AG10803 (cell line): Measurements from ENCODE around the gene NLRP5.
A peak's percentile ranks its signal among the peaks of the same experiment; 100 is the strongest.
"Not testable (repeated sequence)": the region's sequence is repeated elsewhere in the genome, so short reads cannot be mapped to it uniquely, and the experiment has no call there.

Experiments
- DNase-seq: peaks from one replicate; pipeline ENCODE4 v3.0.0; 2010; ENCODE audit warnings: low read depth
- H3K4me3 ChIP-seq: 2 replicates; pipeline ENCODE4 v1.5.1; 2011; ENCODE audit warnings: mild to moderate bottlenecking, low read length, control low read depth
- TF ChIP-seq, protein P1 (sequence below): conservative IDR thresholded peaks from 2 replicates; pipeline ENCODE4 v1.5.1; 2011; ENCODE audit warnings: mild to moderate bottlenecking, low read length, control low read depth, inconsistent platforms

NLRP5 gene

DNA sequence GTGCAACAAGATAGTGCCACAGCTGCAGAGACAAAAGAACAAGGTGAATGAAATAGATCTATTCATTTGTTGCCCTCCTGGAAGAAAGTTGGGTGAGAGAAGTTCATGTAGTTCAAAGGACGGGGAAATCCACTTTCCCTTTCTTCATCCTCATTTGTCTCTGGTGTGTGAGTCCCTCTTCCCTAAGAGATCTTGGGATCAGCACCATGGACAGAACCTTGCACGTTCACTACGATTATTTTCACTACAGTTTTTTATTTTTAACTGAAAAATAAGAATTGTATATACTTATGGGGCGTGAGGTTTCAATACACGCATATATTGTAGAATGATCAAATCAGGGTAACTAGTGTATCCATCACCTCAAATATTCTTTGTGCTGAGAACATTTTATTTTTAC is 29.2 kb downstream of the NLRP5 start:
- DNase-seq = no peak
- no peak overlapping the region for H3K4me3 ChIP-seq
- TF ChIP-seq, protein P1, sequence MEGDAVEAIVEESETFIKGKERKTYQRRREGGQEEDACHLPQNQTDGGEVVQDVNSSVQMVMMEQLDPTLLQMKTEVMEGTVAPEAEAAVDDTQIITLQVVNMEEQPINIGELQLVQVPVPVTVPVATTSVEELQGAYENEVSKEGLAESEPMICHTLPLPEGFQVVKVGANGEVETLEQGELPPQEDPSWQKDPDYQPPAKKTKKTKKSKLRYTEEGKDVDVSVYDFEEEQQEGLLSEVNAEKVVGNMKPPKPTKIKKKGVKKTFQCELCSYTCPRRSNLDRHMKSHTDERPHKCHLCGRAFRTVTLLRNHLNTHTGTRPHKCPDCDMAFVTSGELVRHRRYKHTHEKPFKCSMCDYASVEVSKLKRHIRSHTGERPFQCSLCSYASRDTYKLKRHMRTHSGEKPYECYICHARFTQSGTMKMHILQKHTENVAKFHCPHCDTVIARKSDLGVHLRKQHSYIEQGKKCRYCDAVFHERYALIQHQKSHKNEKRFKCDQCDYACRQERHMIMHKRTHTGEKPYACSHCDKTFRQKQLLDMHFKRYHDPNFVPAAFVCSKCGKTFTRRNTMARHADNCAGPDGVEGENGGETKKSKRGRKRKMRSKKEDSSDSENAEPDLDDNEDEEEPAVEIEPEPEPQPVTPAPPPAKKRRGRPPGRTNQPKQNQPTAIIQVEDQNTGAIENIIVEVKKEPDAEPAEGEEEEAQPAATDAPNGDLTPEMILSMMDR = no peak

GRCh38 chr19:56019325-56019724 is 32.8 kb downstream of the NLRP5 start:
- not testable (repeated sequence) for DNase-seq, H3K4me3 ChIP-seq

DNA sequence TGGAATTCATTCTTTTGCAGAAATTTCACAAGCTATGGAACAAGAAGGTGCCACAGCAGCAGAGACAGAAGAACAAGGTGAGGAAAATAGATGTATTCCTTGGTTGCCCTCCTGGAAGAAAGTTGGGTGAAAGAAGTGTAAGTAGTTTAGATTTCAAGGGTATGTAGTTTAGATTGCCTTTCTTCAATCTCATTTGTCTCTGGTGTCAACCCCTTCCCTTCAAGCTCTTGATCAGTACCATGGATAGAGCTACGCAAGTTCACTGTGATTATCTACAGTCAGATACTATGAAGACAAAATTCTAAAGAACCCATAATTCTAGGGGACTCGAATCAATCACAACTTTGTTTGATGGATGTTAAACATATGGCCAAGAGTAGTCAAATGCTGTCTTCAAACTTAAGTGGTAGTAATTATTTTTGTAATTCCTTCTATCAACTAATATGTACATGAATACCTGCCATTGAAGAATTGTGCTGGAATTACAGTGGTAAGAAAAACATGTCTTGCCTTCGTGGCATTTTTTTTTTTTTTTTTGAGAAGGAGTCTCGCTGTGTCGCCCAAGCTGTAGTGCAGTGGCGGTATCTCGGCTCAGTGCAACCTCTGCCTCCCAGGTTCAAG is 33.9 kb downstream of the NLRP5 start:
- not testable (repeated sequence) for DNase-seq, H3K4me3 ChIP-seq

DNA sequence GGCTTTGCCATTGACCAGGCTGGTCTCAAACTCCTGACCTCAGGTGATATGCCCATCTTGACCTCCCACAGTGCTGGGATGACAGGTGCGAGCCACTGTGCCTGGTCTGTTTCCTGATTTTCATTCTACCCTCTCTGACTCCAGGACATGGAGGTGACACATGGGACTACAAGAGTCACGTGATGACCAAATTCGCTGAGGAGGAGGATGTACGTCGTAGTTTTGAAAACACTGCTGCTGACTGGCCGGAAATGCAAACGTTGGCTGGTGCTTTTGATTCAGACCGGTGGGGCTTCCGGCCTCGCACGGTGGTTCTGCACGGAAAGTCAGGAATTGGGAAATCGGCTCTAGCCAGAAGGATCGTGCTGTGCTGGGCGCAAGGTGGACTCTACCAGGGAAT is 40.2 kb downstream of the NLRP5 start:
- no peak overlapping the region for H3K4me3 ChIP-seq
- DNase-seq = no peak
- TF ChIP-seq, protein P1 = no peak

GRCh38 chr19:56053596-56053995 is 67.0 kb downstream of the NLRP5 start:
- DNase-seq = no peak
- H3K4me3 ChIP-seq = no peak overlapping the region
- TF ChIP-seq, protein P1 = no peak

- peak; percentile 22 for DNase-seq
- TF ChIP-seq, protein P1 = peak; percentile 80
- no peak overlapping the region for H3K4me3 ChIP-seq
Measured at GRCh38 chr19:56066152-56067023, 79.8 kb downstream of the NLRP5 start.

DNA sequence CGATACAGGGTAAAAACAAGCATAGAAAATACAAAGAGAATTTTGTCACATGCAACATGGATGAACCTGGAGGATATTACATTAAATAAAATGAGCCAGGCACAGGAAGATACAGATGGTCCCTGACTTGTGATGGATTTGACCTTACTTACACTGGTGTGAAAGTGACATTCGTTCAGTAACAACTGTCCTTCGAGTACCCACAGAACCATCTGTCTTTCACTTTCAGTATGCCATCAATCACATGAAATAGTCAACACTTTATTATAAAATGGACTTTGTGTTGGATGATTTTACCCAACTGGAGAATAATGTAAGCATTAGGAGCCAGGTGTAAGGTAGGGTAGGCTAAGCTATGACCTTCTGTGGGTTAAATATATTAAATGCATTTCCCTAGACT is 83.1 kb downstream of the NLRP5 start:
- H3K4me3 ChIP-seq = no peak overlapping the region
- TF ChIP-seq, protein P1 = no peak
- no peak for DNase-seq

- no peak for DNase-seq
- TF ChIP-seq, protein P1 = peak; percentile 40
- no peak overlapping the region for H3K4me3 ChIP-seq
Measured at GRCh38 chr19:56071151-56071550, 84.6 kb downstream of the NLRP5 start.
